NCI-H128 (cell line): ENCODE results near the gene LRIG1.

Source experiments
- DNase-seq: peaks from one replicate; lab custom pipeline; 2025; ENCODE audit not compliant: unreplicated experiment; lab: John Stamatoyannopoulos, UW

The LRIG1 gene

DNA sequence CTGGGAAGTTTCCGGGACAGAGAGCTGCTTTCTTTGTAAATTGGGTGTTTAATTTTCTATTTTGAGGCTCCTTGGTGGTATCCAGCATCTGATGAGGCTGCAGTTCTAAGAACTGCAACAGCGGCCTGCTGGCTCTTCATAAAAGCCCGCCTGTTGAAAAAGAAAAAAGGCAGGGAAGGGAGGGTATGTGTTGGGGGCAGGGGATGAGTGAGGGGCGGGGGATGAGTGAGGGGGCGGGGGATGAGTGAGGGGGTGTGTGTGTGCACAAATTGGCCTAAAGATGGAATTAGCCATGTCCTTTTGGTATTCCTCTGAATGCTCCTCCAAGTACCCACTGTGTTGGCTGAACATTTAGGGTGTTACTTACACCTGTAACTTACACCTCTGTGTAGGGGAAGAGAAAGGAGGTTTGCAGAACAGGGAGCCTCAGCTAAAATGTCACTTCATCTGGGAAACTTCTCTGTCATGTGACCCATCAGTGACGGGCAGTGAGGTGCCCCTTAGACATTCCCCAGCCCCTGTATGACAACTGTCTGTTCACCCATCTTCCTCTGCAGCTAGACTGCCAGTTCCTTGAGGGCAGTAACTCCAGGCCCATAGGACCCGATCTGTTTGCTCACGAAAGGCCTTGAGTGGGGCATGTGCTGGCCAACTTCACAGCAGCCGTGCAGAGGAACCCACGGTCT lies 57.6 kb downstream of the LRIG1 start:
- no peak for DNase-seq

DNA sequence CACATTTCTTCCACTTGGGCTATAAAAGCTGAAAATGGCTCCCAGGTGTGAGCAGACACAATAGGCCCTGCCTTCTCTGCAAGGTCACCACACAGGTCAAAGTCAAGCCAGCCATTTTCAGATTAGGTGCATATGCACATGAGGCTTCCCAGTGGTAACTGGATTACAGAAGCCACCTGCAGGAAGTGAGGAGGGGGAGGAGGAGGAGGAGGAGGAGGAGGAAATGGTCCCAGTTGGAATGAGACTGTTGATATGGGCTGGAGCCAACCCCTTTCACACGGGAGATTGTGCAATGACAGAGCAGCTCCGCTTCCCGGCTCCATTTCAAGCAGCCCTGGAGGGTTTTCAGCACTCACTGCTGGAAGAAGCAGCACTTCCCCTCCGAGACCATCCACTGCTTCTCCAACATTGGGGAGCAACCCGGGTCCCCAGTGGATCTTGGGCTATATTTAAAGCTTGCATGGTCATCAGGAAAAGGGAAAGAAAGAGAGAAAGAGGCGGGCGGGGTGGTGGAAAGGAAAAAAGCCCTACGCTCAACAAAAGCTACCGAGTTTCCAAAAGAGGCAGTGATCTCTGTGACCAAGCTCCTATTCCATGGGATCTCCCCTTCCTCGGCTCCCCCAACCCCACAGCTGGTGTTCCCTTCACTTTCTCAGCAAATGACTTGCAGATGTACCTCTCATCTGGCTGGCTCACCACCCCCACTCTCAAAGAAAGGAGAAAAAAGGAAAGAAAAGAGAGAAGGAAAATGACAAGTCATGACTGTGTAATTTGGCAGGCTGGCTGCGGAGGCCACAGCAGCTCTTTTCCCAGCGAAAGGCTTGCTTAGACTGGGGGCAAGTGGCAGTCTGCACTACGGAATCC lies 58.3 kb downstream of the LRIG1 start:
- DNase-seq = no peak

DNA sequence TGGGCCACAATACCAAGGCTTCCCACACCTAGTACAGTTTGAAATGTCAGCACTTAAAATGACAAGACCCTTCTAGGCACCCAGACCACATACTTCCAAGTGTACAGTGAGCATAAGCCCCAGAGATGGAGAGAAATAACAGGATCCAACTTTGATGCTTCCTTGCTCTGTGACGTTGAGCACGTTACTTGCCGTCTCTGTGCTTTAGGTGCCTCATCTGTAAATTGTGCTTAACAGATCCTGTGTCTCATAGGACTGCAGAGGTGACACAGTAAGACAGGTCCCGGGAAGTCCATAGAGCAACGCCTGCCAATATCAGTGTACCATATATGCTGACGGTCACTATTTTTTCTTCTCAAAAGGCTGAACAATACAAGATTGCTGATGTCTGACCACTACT lies 59.1 kb downstream of the LRIG1 start:
- DNase-seq = no peak

DNA sequence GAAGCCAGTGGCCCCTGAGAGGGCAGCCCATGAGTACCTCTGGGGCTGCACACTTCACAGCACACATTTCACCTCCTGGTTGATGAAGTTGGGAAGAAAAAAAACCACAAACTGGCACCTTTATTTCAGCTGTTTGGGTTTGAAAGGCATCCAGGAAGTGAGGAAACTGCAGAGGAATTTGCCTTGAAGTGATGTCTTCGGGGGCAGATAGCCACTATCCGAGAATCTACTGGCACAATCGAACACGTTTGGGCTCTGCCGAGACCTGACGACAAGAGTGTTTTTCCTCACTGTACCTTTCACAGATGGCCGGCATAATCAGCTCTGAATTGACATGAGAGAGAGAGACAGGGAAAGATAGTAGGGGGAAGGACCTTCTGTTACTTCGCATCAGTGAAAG lies 59.7 kb downstream of the LRIG1 start:
- DNase-seq = no peak

DNA sequence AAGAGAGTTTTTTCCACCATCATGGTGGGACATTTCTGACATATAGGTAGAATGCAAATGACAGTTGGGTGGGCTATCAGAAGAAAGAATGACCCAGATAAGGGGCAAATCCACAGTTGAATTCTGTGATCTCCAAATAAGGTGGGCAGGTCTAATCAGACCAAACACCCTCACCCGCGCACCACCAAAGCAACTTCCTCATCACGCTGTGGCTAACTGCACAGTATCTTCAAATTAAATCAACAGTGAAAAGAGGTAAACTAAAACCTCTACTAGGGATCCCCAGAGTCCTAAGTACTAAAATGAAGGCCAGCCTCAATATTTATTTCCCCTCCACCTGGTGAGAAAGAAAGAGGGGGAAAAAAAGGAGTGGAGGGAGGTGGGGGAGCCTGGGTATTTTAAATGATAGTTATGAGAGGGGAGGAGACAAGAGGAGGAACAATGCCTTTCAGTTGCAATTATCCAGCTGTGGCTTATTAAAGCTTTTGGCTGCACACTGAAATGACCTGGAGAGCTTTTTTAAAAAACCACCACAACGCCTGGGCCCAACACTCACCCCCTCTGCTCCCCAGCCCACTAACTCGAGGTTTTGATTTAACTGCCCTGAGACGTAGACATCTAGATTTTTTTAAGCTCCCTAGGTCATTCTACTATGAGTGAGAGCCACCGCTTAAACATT lies 61.0 kb downstream of the LRIG1 start:
- DNase-seq = no peak

DNA sequence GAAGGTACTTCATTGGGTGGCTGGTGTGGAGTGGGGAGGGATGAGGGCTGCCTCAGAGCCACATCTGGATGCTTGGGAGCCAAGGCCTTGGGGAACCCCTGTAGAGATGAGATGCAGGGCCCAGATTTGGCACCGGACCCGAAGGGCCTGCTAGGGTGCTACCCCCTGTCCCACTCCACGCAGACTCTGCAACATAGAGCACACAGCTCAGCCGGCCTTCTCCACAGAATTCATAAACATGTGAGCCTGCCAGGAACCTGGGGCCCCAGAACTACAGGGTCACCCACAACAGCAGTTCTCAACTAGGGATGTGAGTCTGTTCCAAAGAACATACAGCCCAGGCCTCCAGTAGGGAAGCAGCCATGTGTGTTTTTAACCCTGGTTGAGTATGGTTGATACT lies 62.8 kb downstream of the LRIG1 start:
- no peak for DNase-seq

DNA sequence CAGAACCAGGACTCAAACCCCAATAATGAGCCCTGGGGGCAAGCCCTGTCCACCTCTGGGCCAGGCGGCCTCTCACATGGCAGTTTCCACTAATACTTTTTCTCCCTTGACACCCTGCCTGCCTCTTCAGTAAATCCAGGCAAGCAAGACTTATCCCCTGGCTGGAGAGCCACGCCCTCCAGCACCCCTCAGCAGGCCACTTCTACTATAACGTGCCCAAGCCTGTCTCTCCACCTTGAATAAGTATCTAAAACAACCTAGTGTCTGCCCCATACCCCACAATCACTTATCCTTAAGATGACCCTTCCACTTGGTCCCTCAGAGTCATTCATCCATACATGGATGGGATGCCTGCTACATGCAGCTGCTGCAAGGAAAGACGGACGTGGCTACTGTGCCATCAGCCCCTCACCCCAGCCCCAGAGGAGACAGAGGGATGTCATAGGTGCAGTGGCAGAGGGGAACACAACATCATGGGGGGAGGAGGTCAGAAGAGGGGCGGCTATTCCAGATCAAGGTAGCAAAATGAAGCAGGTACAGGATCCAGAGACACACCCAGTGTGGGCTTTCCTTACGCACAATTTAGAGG lies 63.4 kb downstream of the LRIG1 start:
- DNase-seq = no peak

DNA sequence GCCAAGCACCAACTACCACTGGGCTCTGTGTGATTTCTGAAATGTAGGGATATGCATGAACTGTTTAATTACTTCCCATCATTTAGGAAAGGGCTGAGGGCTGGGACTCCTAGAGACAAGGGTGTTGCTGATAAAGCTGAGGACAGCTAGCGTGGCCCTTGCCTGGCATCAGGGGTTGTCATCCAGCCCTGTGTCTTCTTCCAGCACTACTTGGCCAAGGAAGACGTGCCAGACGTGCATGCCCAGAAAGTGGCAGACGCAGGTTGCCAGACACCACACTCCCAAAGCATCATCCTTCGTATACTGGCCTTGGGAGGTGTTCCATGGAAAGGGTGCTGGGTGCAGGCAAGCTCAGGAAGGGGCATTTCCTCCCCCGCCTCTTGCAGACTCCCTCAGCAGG lies 64.8 kb downstream of the LRIG1 start:
- no peak for DNase-seq

DNA sequence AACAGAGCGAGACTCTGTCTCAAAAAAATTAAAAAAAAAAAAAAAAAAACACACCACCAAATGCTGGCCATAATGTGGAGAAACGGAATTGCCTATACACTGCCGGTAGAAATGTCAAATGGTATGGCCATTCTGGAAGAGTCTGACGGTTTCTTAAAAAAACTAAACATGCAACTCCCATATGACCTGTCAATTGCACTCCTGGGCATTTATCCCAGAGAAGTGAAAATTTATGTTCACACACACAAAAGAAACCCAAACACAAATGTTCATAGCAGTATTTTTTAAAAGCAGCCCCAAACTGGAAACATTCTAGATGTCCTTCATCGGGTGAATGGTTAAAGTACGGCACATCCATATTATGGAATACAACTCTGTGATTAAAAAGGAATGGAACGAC lies 66.1 kb downstream of the LRIG1 start:
- DNase-seq = no peak

DNA sequence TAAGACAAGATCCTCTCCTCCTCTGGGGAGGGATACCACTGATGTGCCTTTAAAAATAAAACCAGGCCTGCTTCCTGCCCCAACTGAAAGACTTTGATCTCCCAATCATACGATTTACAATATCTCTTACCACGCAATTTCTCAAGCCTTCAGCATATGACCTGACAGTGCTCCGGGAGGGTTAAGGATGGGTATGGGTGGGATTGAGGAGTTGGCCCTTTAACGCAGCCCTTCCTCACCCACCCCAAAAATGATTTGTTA lies 67.4 kb downstream of the LRIG1 start:
- no peak for DNase-seq

DNA sequence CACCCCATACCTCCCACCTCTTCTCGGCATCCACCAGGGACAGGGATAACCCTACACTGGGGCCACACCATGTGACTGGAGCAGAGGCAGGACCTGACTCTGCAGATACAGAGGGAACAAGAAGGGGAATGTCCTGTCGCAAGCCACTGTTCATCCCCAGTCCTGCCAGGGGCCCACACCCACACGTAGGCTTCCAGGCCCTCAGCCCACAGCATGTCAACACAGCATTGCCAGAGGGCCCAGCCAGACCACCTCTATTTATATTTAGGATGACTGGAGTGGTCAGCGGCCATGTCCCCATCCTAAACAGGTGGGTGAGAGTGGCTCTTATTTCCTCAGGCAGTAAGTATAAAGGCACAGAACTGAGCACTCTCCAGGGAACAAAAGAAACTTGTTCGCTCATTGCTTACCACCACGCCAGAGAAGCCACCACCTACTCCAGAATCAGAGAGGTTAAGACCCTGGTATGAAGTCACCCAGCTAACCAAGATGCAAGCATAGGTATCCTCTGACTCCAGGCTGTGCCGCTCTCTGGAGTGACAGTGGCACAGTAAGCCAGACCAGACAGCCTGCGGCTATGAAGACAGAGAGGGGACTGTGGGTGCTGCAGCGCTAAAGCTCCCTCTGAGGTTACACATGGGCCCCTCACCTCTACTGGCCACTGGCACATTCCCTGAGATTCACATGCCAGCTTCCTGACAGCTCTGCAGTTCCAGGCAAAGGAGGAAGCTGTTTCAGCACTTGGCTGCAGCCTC lies 67.9 kb downstream of the LRIG1 start:
- DNase-seq = no peak

DNA sequence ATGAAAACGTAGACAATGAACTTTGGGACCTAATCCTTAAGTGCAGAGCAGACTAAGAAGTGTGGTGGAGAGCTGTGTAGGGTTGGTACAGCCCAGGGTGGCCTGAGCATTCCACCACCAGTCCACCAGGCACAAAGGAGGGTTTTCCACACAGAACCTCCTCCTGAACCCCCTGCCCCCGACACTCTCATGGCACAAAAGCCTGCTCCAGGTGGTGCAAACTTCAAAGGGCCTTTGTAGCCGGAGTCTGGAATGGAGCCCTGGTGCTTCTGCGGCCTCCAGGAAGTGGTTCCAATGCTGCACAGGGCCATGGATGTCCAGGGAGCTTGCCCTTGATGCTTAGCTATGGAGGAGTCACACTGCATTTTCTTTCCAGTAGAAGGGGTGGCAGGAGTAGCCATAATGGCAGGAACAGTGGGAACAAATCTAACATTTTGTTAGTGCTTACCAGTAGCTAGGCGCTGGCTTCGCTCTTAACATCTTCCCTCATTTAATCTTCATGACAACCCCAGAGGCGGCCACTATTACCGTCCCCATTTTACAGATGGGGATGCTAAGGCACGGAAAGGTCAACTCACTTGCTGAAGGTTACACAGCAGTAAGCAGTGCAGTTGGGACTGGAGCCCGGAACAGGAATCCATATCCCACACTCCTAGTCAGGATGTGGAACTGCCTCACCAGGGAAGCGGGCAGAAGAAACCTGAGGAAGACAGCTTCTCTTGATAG lies 68.6 kb downstream of the LRIG1 start:
- no peak for DNase-seq

DNA sequence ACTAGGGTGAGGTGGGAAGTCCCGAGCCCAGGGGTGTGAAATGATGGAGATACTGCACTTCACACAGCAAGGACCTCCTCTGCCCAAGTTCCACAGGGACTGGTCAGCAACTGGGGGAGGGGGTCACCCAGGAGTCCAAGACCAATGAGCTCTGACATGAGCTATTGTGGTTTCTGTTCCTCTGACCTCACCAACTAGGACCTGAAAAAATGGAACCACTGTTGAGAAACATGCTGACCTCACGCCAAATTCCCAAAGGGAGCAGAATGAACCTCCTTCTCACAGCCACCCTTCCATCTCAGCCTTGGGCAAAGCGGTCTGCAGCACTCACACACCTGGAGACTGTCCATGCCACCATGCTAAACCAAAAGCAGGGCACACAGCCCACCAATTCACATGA lies 69.3 kb downstream of the LRIG1 start:
- DNase-seq = no peak

DNA sequence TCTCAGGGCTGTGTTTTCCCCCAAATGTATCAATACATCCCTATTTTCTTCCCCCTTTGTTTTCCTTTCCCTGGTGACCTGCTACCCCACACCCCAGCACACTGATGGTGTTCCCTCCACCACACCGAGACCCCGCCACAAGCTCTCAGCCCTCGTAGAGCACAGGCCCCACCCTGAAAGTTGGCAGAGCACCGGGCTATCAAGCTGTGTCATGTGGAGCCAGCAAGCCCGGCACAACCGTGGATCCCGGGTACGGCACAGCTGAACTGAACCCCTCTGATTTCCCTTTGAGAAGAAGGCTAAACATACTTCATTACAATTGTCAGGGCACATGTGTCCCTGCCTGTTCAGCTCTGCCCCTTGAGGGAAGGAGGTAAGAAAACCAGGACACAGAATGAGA lies 69.9 kb downstream of the LRIG1 start:
- no peak for DNase-seq

DNA sequence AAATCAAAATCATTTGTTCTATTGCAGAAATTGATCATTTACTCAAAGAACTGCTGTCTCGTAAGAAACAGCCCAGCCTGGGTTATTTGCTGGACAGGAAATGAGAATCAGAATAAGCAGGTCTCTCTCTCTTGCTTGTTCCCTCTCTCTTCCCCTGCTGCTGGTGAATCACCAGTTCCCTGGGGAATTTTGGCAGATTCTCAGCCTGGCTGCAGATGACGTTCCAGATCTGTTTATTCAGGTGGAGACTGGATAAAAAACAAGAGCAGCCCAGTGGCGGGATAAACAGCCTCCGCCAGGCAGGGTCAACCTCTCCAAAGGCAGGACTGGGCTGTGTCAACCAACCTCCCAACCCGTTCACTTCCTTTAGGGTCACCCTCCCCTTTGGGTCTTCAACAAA lies 72.1 kb downstream of the LRIG1 start:
- no peak for DNase-seq

DNA sequence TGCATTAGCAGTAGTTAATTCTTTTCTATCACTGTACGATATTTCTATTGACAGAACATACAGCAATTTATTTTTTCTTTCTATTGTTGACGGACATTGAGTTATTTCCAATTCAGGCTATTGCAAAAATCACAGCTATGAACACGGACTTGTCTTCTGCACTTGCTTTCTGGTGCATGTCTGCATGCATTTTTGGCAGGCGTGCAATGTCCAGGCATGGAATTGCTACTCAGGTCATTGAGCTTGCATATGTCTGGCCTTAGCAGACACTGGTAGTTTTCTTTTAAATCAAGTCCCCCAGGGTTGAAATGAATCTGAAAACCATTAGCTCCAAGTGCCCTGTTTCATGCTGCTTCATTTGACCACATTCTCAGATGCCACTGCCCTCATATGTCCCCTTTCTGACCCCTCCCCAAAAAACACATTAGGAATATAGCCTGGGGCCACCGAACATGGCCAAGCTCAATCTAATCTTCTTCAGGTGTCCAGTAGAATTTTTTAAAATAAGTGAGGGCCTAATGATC lies 72.8 kb downstream of the LRIG1 start:
- no peak for DNase-seq

DNA sequence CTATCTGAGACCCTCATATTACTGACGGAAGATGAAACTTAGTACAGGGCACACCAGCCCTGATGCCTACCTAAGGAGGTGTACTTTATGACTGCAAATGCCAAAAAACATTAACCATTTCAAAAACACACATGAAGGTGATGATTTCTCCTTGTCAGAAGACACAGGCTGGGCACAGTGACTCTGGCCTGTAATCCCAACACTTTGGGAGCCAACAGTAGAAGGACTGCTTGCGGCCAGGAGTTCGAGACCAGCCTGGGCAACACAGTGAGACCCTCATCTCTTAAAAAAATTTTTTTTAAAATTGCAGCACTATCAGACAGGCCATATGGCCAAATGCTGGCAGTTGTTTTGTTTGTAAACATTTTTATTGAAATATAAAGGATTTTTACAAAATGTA lies 73.5 kb downstream of the LRIG1 start:
- DNase-seq = no peak

DNA sequence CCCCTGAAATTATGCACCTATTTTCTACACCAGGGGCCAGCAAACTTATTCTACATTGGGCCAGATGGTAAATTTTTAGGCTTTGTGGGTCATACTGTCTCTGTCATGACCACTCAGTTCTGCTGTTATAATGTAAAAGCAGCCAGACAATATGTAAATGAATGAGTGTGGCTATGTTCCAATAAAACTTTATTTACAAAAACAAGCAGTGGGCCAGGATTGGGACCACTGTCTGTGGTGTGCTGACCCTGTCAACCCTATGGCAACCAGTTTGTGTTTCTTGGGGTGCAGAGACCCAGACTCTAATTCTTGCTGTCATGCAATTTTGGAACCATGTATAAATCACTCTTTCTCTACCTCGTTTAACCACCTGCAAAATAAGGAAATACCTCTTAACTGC lies 74.7 kb downstream of the LRIG1 start:
- no peak for DNase-seq

DNA sequence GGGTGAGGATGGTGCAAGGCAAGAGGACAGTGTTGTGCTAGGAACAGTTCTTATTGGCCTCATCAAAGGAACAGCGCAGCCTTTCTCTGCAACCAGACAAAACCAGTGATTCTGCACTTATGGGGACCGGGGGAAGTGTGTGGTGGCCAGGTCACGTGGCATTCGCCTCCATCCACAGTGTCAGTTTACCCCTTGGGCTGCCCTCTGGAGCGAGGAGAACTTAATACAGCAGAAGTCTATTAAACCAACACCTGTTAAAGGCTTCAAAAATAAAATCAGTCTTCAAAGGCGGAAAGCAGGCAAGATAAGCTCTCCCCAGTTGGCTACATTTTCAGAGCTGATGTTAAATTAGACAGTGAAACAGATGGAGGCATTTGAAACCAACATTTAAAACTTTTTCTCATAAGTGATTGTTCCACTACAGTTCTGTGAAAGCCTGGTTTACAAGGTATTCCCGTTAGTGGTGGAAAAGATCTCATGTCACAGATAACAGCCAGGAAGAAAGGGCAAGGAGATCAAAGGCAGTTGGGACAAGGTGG lies 75.2 kb downstream of the LRIG1 start:
- DNase-seq = no peak

DNA sequence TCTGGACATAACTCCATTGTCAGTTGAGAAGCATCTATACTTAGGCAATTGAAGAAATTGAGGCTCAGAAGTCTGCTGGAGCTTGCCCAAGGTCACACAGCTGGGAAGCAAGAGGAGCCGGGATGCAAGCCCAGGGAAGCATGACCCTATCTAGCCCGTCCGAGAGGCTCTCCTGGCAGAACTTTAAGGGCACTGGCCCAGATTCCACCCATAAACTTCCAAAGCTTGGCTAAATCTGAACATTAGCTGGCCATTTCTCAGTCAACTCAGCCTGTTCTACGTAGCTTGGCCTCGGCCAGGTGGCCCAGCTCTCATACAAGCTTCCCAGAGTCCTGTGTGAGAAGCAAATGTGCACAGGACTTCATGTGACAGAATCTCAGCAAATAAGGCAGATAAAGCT lies 75.8 kb downstream of the LRIG1 start:
- DNase-seq = no peak
